Cardiac muscle cell (in vitro differentiated cells and primary cell): ENCODE data around the gene CREB3L2. TPM values are rescaled to one million over a fixed set of nuclear protein-coding genes. Genes with fewer than 3 reads are reported as not detected.

Experiments used
- DNase-seq, 2 donors: peaks; one replicate each; pipeline versions ENCODE4 v3.0.0 to v3.0.0-alpha.2; 2010 to 2017; ENCODE audit warnings: low read depth in 1 of 2, low spot score in 1 of 2
- H3K27ac ChIP-seq: fragments of 200-600 bp; sonication (generic); 2 replicates; pipeline ENCODE4 v1.5.1; 2016
- H3K27me3 ChIP-seq: fragments of 200-600 bp; sonication (generic); 2 replicates; pipeline ENCODE4 v1.6.0; 2016; ENCODE audit warnings: control low read depth
- H3K36me3 ChIP-seq: fragments of 200-600 bp; sonication (generic); 2 replicates; pipeline ENCODE4 v1.5.1; 2016; ENCODE audit warnings: control low read depth
- H3K4me1 ChIP-seq: fragments of 200-600 bp; sonication (generic); 2 replicates; pipeline ENCODE4 v1.8.1; 2017; ENCODE audit warnings: low read depth, mild to moderate bottlenecking, mixed run types
- H3K4me3 ChIP-seq: fragments of 200-600 bp; sonication (generic); 2 replicates; pipeline ENCODE4 v1.5.1; 2016; ENCODE audit warnings: mild to moderate bottlenecking
- H3K9me3 ChIP-seq: fragments of 200-600 bp; sonication (generic); 2 replicates; pipeline ENCODE4 v1.5.1; 2017; ENCODE audit warnings: low read depth, mild to moderate bottlenecking, control low read depth
- polyA plus RNA-seq: library from polyadenylated mRNA; unstranded; fragments of >200 nt; fragmentation: Nextera tagmentation; extraction: Ambion mirVana; gene quantifications from 2 replicates; pipeline ENCODE4 v1.2.1, GENCODE V29; 2016
- total RNA-seq: library from RNA; depleted of rRNA; stranded (reverse); fragments of >200 nt; gene quantifications from 2 replicates; pipeline ENCODE4 v1.2.3, GENCODE V29; 2016
- TF ChIP-seq, protein P1 (sequence below): IDR thresholded peaks from 2 replicates; pipeline ENCODE4 v1.5.1; 2012; ENCODE audit warnings: low read depth, mild to moderate bottlenecking, low read length

Gene CREB3L2
- total and polyA plus RNA-seq, 2 experiments from 2014 or later = 22.1 to 24.3 TPM

GRCh38 chr7:137916980-137917645, 84.8 kb downstream of the CREB3L2 start:
- Histone ChIP-seq H3K27ac (peak overlapping the region; percentile 61), H3K27me3 (no peaks in the 10 kb centered on the region), H3K4me1 (peaks cover 21% of the 10 kb centered on the region), H3K4me3 (no peak overlapping the region), H3K36me3 (peaks cover 17% of the 10 kb centered on the region), H3K9me3 (no peaks in the 10 kb centered on the region)
- TF ChIP-seq, protein P1, sequence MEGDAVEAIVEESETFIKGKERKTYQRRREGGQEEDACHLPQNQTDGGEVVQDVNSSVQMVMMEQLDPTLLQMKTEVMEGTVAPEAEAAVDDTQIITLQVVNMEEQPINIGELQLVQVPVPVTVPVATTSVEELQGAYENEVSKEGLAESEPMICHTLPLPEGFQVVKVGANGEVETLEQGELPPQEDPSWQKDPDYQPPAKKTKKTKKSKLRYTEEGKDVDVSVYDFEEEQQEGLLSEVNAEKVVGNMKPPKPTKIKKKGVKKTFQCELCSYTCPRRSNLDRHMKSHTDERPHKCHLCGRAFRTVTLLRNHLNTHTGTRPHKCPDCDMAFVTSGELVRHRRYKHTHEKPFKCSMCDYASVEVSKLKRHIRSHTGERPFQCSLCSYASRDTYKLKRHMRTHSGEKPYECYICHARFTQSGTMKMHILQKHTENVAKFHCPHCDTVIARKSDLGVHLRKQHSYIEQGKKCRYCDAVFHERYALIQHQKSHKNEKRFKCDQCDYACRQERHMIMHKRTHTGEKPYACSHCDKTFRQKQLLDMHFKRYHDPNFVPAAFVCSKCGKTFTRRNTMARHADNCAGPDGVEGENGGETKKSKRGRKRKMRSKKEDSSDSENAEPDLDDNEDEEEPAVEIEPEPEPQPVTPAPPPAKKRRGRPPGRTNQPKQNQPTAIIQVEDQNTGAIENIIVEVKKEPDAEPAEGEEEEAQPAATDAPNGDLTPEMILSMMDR = no peak
- no peak for DNase-seq

GRCh38 chr7:137916564-137916963, 85.3 kb downstream of the CREB3L2 start:
- Histone ChIP-seq H3K4me3 (no peak overlapping the region), H3K27ac (peak overlapping the region; percentile 61), H3K9me3 (no peaks in the 10 kb centered on the region), H3K36me3 (peaks cover 21% of the 10 kb centered on the region), H3K27me3 (no peaks in the 10 kb centered on the region), H3K4me1 (peaks cover 21% of the 10 kb centered on the region)
- no peak for DNase-seq
- TF ChIP-seq, protein P1 = no peak

GRCh38 chr7:137915266-137915665, 86.6 kb downstream of the CREB3L2 start:
- TF ChIP-seq, protein P1 = no peak
- H3K27me3 ChIP-seq = no peaks in the 10 kb centered on the region
- H3K4me3 ChIP-seq = no peak overlapping the region
- no peaks in the 10 kb centered on the region for H3K9me3 ChIP-seq
- no peak for DNase-seq
- H3K4me1 ChIP-seq = peaks cover 13% of the 10 kb centered on the region
- H3K27ac ChIP-seq = no peak overlapping the region
- H3K36me3 ChIP-seq = peaks cover 31% of the 10 kb centered on the region

GRCh38 chr7:137913985-137914384, 87.9 kb downstream of the CREB3L2 start:
- no peak overlapping the region for H3K4me3 ChIP-seq
- H3K4me1 ChIP-seq = peaks cover 13% of the 10 kb centered on the region
- peaks cover 32% of the 10 kb centered on the region for H3K36me3 ChIP-seq
- no peaks in the 10 kb centered on the region for H3K9me3 ChIP-seq
- no peaks in the 10 kb centered on the region for H3K27me3 ChIP-seq
- H3K27ac ChIP-seq = no peak overlapping the region
- DNase-seq = no peak
- TF ChIP-seq, protein P1 = no peak

- DNase-seq = peak in 1 of 2 donors; percentile 44
- H3K36me3 ChIP-seq = peaks cover 34% of the 10 kb centered on the region
- no peak overlapping the region for H3K4me3 ChIP-seq
These were observed 92.8 kb downstream of the CREB3L2 start for GRCh38 chr7:137909042-137909441.

More at GRCh38 chr7:137909042-137909441, 92.8 kb downstream of the CREB3L2 start:
- TF ChIP-seq, protein P1 = no peak
- Histone ChIP-seq H3K9me3 (no peaks in the 10 kb centered on the region), H3K27me3 (no peaks in the 10 kb centered on the region), H3K27ac (no peak overlapping the region), H3K4me1 (peaks cover 9% of the 10 kb centered on the region)
